Left lung (tissue), 10 donors: ENCODE data around the gene ATP6V1G3. TPM values are rescaled to one million over a fixed set of nuclear protein-coding genes. Genes with fewer than 3 reads are reported as not detected.
A peak's percentile ranks its signal among the peaks of the same experiment; 100 is the strongest.

Experiments used
- ATAC-seq: fragments of 200-7000 bp; cut with Tn5 transposase; one replicate; pipeline ENCODE4 v1.9.1; 2020; ENCODE audit warnings: moderate library complexity
- DNase-seq, 4 donors: peaks; one replicate each; pipeline ENCODE4 v3.0.0-alpha.2; 2013 to 2020
- H3K27ac ChIP-seq, 2 donors: fragments of 200-600 bp; sonication (generic) in 1 of 2; one replicate each; pipeline versions ENCODE4 v1.5.0 to v1.8.0; 2020 to 2021
- H3K27me3 ChIP-seq, 2 donors: fragments of 200-600 bp; sonication (generic) in 1 of 2; one replicate each; pipeline versions ENCODE4 v1.5.0 to v1.8.0; 2020 to 2021
- H3K36me3 ChIP-seq, 2 donors: fragments of 200-600 bp; sonication (generic) in 1 of 2; one replicate each; pipeline versions ENCODE4 v1.5.0 to v1.8.0; 2020 to 2021
- H3K4me1 ChIP-seq, 2 donors: fragments of 200-600 bp; one replicate each; pipeline ENCODE4 v1.8.0; 2021
- H3K4me3 ChIP-seq, 2 donors: fragments of 200-600 bp; sonication (generic) in 1 of 2; one replicate each; pipeline versions ENCODE4 v1.5.0 to v1.8.0; 2020 to 2021; ENCODE audit warnings: mild to moderate bottlenecking in 1 of 2
- H3K9me3 ChIP-seq, 2 donors: fragments of 200-600 bp; sonication (generic) in 1 of 2; one replicate each; pipeline versions ENCODE4 v1.5.0 to v1.8.0; 2020 to 2021
- CTCF ChIP-seq, 2 donors: fragments of 200-600 bp; sonication (generic) in 1 of 2; IDR thresholded peaks; one replicate each; pipeline versions ENCODE4 v1.5.0 to v1.8.0; 2021; ENCODE audit warnings: antibody characterized with exemption in 2 of 2
- intact Hi-C, 2 donors: fragments of 100-400 bp; cut with DNase I; formaldehyde crosslinking; loops; one replicate each; pipeline versions ENCODE4 v1.11.2 to v1.14.2; 2022
- polyA plus RNA-seq, 6 donors: library from polyadenylated mRNA; unstranded; fragments of 120-200 nt; gene quantifications; one replicate each; pipeline ENCODE4 v1.2.1, GENCODE V29; 2013; ENCODE audit not compliant: insufficient read length in 6 of 6
- total RNA-seq, 2 donors: library from RNA; stranded (reverse); fragmentation: NEBNext Ultra II Directional; extraction: Animal tissue kit (Norgen Biotek cat#: 25700); gene quantifications; one replicate each; pipeline ENCODE4 v1.2.1, GENCODE V29; 2021
- donor health status: DM: no; HTN: yes; CAD: no.
- donor health status: DM: no; HTN: no; CAD: no.

ATP6V1G3 gene
- total and polyA plus RNA-seq, 8 donors, result not detected

GRCh38 chr1:198494139-198494538, 46.3 kb downstream of the ATP6V1G3 start:
- H3K27ac ChIP-seq, result no peak overlapping the region
- peaks cover 4 to 12% of the 10 kb centered on the region in 2 donors for H3K4me1 ChIP-seq
- H3K4me3 ChIP-seq, result no peak overlapping the region
- peak in 1 of 4 donors; percentile 44 for DNase-seq
- H3K27me3 ChIP-seq, result no peaks in the 10 kb centered on the region
- no peak for TF ChIP-seq CTCF (IDR thresholded peaks at IDR 0.05)
- intact Hi-C loops, result no loop called here
- no peaks in the 10 kb centered on the region for H3K9me3 ChIP-seq
- no peaks in the 10 kb centered on the region for H3K36me3 ChIP-seq
- ATAC-seq, result no peak

DNA sequence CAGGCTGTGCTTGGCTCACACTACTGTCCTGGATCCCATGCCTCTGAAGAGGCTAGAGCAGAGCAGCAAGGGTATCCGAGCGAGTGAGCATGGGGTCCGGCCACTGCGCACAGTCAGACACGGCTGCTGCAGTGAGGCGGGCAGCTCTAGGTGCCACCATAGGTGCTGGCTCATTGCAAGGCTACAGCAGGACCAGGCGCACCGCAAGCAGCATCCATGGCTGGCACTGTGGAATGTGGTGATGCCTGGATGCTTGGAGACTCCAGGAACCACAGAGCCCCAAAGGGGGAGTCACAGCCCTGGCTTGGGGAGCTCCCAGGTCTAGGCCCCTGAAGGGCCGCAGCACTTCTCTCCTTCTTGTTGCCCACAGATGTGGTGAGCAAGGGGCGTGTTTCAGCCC, 47.2 kb downstream of the ATP6V1G3 start:
- no peak for TF ChIP-seq CTCF (IDR thresholded peaks at IDR 0.05)
- H3K4me3 ChIP-seq, result no peak overlapping the region
- no peak for ATAC-seq
- peak in 1 of 4 donors; percentile 42 for DNase-seq
- intact Hi-C loops, result no loop called here
- no peaks in the 10 kb centered on the region for H3K27me3 ChIP-seq
- H3K36me3 ChIP-seq, result no peaks in the 10 kb centered on the region
- no peaks in the 10 kb centered on the region for H3K9me3 ChIP-seq
- peaks cover 4 to 12% of the 10 kb centered on the region in 2 donors for H3K4me1 ChIP-seq
- H3K27ac ChIP-seq, result no peak overlapping the region

GRCh38 chr1:198492872-198493271, 47.6 kb downstream of the ATP6V1G3 start:
- TF ChIP-seq CTCF (IDR thresholded peaks at IDR 0.05), result no peak
- no peaks in the 10 kb centered on the region for H3K9me3 ChIP-seq
- no peak for ATAC-seq
- H3K4me1 ChIP-seq, result peaks cover 4 to 12% of the 10 kb centered on the region in 2 donors
- no peak for DNase-seq
- no peak overlapping the region for H3K27ac ChIP-seq
- intact Hi-C loops, result no loop called here
- no peaks in the 10 kb centered on the region for H3K27me3 ChIP-seq
- no peak overlapping the region for H3K4me3 ChIP-seq
- H3K36me3 ChIP-seq, result no peaks in the 10 kb centered on the region

- no peak for TF ChIP-seq CTCF (IDR thresholded peaks at IDR 0.05)
- H3K4me1 ChIP-seq, result peaks cover 0 to 4% of the 10 kb centered on the region in 2 donors
- no peaks in the 10 kb centered on the region for H3K27me3 ChIP-seq
- ATAC-seq (no peak), DNase-seq (no peak)
- intact Hi-C loops, result no loop called here
- H3K9me3 ChIP-seq, result no peaks in the 10 kb centered on the region
- no peak overlapping the region for H3K27ac ChIP-seq
- no peak overlapping the region for H3K4me3 ChIP-seq
- H3K36me3 ChIP-seq, result no peaks in the 10 kb centered on the region
Measured at GRCh38 chr1:198491596-198491995, 48.9 kb downstream of the ATP6V1G3 start.

DNA sequence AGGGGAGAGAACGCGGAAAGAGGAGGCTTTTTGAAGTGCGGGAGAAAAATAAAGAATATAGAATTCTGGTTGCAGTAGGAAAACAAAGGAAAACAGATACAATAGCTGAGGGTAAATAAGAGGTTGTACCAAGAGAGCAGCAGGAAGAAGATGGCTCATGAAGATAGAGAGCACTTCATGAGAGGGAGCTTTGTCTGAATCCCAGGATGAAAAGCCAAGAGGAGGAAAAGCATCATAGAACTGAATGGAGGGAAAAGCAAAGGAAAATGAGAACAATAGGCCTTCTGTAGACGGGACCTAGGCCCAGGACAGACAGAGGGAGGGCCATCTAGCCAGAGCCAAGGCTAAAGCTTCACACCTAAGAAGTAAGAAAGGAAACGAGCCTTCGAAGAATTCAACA, 49.5 kb downstream of the ATP6V1G3 start:
- Histone ChIP-seq H3K4me1 (no peaks in the 10 kb centered on the region), H3K4me3 (no peak overlapping the region), H3K9me3 (no peaks in the 10 kb centered on the region), H3K27me3 (no peaks in the 10 kb centered on the region), H3K27ac (no peak overlapping the region), H3K36me3 (no peaks in the 10 kb centered on the region)
- no peak for DNase-seq
- intact Hi-C loops, result no loop called here
- ATAC-seq, result no peak
- TF ChIP-seq CTCF (IDR thresholded peaks at IDR 0.05), result no peak
